SU-DHL-6 (cell line): ENCODE measurements around the gene ACAD11.

Source experiments
- H2AFZ ChIP-seq: fragments of 200-600 bp; sonication (generic); 2 replicates; pipeline ENCODE4 v1.6.1; 2014; ENCODE audit warnings: low read depth, mild to moderate bottlenecking, moderate library complexity, mixed read lengths, antibody characterized with exemption, low read length; ENCODE audit not compliant: severe bottlenecking
- H3F3A ChIP-seq: fragments of 200-600 bp; shearing (Covaris generic); 2 replicates; pipeline ENCODE4 v1.6.0; 2016; ENCODE audit warnings: antibody characterized with exemption, mild to moderate bottlenecking; ENCODE audit not compliant: insufficient read depth
- H3K27ac ChIP-seq: fragments of 200-600 bp; sonication (generic); 2 replicates; pipeline ENCODE4 v1.5.1; 2016; ENCODE audit warnings: low read depth, mild to moderate bottlenecking, low read length, moderate library complexity, mixed read lengths
- H3K27me3 ChIP-seq: fragments of 200-600 bp; sonication (generic), shearing (Covaris generic); 2 replicates; pipeline ENCODE4 v1.6.0; 2014; ENCODE audit warnings: mild to moderate bottlenecking, low read length
- H3K36me3 ChIP-seq: fragments of 200-600 bp; sonication (generic); 2 replicates; pipeline ENCODE4 v1.6.1; 2014; ENCODE audit warnings: mild to moderate bottlenecking, low read length, mixed read lengths
- H3K4me2 ChIP-seq: fragments of 300-600, 200-600 bp; shearing (Covaris generic), sonication (generic); 2 replicates; pipeline ENCODE4 v1.6.0; 2014; ENCODE audit warnings: low read length, low read depth, mild to moderate bottlenecking; ENCODE audit not compliant: poor library complexity, severe bottlenecking
- H3K4me3 ChIP-seq: fragments of 200-600 bp; sonication (generic); 2 replicates; pipeline ENCODE4 v1.5.1; 2014; ENCODE audit warnings: antibody characterized with exemption, low read length, mild to moderate bottlenecking, mixed read lengths; ENCODE audit not compliant: insufficient read depth, poor library complexity, severe bottlenecking
- H3K79me2 ChIP-seq: fragments of 200-600 bp; sonication (generic); 2 replicates; pipeline ENCODE4 v1.6.1; 2014; ENCODE audit warnings: mild to moderate bottlenecking, low read length, moderate library complexity; ENCODE audit not compliant: insufficient read depth
- H3K9ac ChIP-seq: fragments of 200-600 bp; sonication (generic); 2 replicates; pipeline ENCODE4 v1.7.0; 2014; ENCODE audit warnings: mild to moderate bottlenecking, low read length
- H3K9me2 ChIP-seq: fragments of 200-600 bp; sonication (generic); replicated peaks from 2 replicates; pipeline ENCODE4 v1.6.1; 2014; ENCODE audit warnings: low read length; ENCODE audit not compliant: insufficient read depth
- H3K9me3 ChIP-seq: fragments of 200-600 bp; sonication (generic); 2 replicates; pipeline ENCODE4 v1.6.1; 2014; ENCODE audit warnings: low read length, mixed read lengths; ENCODE audit not compliant: insufficient read depth
- H4K20me1 ChIP-seq: fragments of 200-600 bp; sonication (generic); 2 replicates; pipeline ENCODE4 v1.6.1; 2014; ENCODE audit warnings: low read depth, mild to moderate bottlenecking, antibody characterized with exemption, low read length, moderate library complexity, mixed read lengths
- CTCF ChIP-seq: fragments of 200-600 bp; sonication (generic); IDR thresholded peaks from one replicate; pipeline ENCODE4 v1.5.1; 2017; ENCODE audit warnings: antibody characterized with exemption, mild to moderate bottlenecking, low read length, moderate library complexity; ENCODE audit not compliant: insufficient read depth, poor library complexity, severe bottlenecking
- EZH2phosphoT487 ChIP-seq: fragments of 200-600 bp; sonication (generic), shearing (Covaris generic); conservative IDR thresholded peaks from 2 replicates; pipeline ENCODE4 v1.6.1; 2018; ENCODE audit warnings: mild to moderate bottlenecking, antibody characterized with exemption, low read length, moderate library complexity, mixed read lengths

Gene ACAD11

GRCh38 chr3:132630612-132631011 lies 29.0 kb downstream of the ACAD11 start:
- Histone ChIP-seq H3K36me3 (no peaks in the 10 kb centered on the region), H3K27me3 (no peaks in the 10 kb centered on the region), H3K9ac (no peak overlapping the region), H3F3A (no peaks in the 10 kb centered on the region), H3K79me2 (no peaks in the 10 kb centered on the region), H2AFZ (no peak overlapping the region), H4K20me1 (no peaks in the 10 kb centered on the region), H3K4me2 (no peak overlapping the region), H3K27ac (no peak overlapping the region), H3K4me3 (no peak overlapping the region), H3K9me2 (no peaks in the 10 kb centered on the region), H3K9me3 (no peaks in the 10 kb centered on the region)
- TF ChIP-seq EZH2phosphoT487 (no peak), CTCF (no peak)

GRCh38 chr3:132629928-132630327 lies 29.7 kb downstream of the ACAD11 start:
- Histone ChIP-seq H3K36me3 (no peaks in the 10 kb centered on the region), H3K4me3 (no peak overlapping the region), H3F3A (no peaks in the 10 kb centered on the region), H3K27me3 (no peaks in the 10 kb centered on the region), H3K4me2 (no peak overlapping the region), H3K79me2 (no peaks in the 10 kb centered on the region), H3K9me2 (no peaks in the 10 kb centered on the region), H4K20me1 (no peaks in the 10 kb centered on the region), H2AFZ (no peak overlapping the region), H3K9me3 (no peaks in the 10 kb centered on the region), H3K27ac (no peak overlapping the region), H3K9ac (no peak overlapping the region)
- TF ChIP-seq CTCF (no peak), EZH2phosphoT487 (no peak)

GRCh38 chr3:132628157-132628556 lies 31.5 kb downstream of the ACAD11 start:
- Histone ChIP-seq H3K79me2 (no peaks in the 10 kb centered on the region), H2AFZ (no peak overlapping the region), H3K9me3 (no peaks in the 10 kb centered on the region), H3K9ac (no peak overlapping the region), H3K27me3 (no peaks in the 10 kb centered on the region), H3K4me2 (no peak overlapping the region), H3K27ac (no peak overlapping the region), H3K36me3 (no peaks in the 10 kb centered on the region), H3F3A (no peaks in the 10 kb centered on the region), H4K20me1 (no peaks in the 10 kb centered on the region), H3K4me3 (no peak overlapping the region), H3K9me2 (no peaks in the 10 kb centered on the region)
- TF ChIP-seq EZH2phosphoT487 (no peak), CTCF (no peak)
